ENCODE results near the gene STUM.

GRCh38 chr1:226526801-226527595 is 21.6 kb upstream of the STUM start:
- TF ChIP-seq CTCF (IDR thresholded peaks at IDR 0.05) (no peak), POLR2A (IDR thresholded peaks at IDR 0.05) (no peak)
